ENCODE results near the gene POR. TPM values are rescaled to one million over a fixed set of nuclear protein-coding genes. Genes with fewer than 3 reads are reported as not detected.
"Not testable (repeated sequence)": the region's sequence is repeated elsewhere in the genome, so short reads cannot be mapped to it uniquely, and the experiment has no call there.

The POR gene
- total and polyA plus RNA-seq, 2 experiments from 2014 or later = 106 to 220 TPM

DNA sequence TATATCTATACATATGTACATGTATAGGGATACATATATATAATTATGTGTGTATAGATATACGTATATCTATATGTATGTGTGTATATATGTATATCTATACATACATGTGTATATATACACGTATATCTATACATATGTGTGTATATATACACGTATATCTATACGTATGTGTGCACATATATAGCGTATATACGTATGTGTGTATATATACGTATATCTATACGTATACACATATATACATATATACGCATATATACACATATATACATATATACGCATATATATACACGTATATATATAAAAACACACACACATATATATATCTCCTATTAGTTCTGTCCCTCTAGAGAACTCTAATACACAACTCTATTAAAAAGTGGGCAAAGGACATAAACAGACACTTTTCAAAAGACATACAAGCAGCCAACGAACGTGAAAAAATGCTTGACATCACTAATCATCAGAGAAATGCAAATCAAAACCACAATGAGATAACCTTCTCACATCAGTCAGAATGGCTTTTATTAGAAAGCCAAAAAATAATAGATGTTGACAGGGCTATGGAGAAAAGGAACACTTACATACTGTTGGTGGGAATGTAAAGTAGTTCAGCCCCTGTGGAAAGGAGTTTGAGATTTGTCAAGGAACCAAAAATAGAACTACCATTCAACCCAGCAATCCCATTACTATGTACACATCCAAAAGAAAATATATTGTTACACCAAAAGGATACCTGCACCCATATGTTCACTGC, 101.4 kb downstream of the POR start:
- no peak for DNase-seq (ENCODE audit: low spot score)
- Histone ChIP-seq H3K9me3 (ENCODE audit: low read depth) (no peaks in the 10 kb centered on the region), H3K4me2 (no peak overlapping the region), H4K20me1 (ENCODE audit: insufficient read depth, poor library complexity, severe bottlenecking) (peaks cover 2% of the 10 kb centered on the region), H3K36me3 (replicated peaks; ENCODE audit: insufficient read depth, low read depth) (peaks cover 3% of the 10 kb centered on the region), H3K4me3 (no peak overlapping the region), H3K4me1 (ENCODE audit: insufficient read depth) (no peaks in the 10 kb centered on the region), H3K27ac (no peak overlapping the region), H3K27me3 (no peaks in the 10 kb centered on the region), H3K79me2 (no peaks in the 10 kb centered on the region), H2AFZ (no peak overlapping the region), H3K9me2 (replicated peaks; ENCODE audit: insufficient read depth) (no peaks in the 10 kb centered on the region)
- no peak for TF ChIP-seq EZH2phosphoT487 (IDR thresholded peaks at IDR 0.05; ENCODE audit: low read depth, severe bottlenecking, unreplicated experiment)
- TF ChIP-seq, protein P1, sequence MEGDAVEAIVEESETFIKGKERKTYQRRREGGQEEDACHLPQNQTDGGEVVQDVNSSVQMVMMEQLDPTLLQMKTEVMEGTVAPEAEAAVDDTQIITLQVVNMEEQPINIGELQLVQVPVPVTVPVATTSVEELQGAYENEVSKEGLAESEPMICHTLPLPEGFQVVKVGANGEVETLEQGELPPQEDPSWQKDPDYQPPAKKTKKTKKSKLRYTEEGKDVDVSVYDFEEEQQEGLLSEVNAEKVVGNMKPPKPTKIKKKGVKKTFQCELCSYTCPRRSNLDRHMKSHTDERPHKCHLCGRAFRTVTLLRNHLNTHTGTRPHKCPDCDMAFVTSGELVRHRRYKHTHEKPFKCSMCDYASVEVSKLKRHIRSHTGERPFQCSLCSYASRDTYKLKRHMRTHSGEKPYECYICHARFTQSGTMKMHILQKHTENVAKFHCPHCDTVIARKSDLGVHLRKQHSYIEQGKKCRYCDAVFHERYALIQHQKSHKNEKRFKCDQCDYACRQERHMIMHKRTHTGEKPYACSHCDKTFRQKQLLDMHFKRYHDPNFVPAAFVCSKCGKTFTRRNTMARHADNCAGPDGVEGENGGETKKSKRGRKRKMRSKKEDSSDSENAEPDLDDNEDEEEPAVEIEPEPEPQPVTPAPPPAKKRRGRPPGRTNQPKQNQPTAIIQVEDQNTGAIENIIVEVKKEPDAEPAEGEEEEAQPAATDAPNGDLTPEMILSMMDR (IDR thresholded peaks at IDR 0.05; ENCODE audit: poor library complexity) = no peak
- no peak for TF ChIP-seq EZH2 (IDR thresholded peaks at IDR 0.05; ENCODE audit: borderline replicate concordance)
- WGBS (ENCODE audit: low lambda C conversion rate, missing lambda C conversion rate) = 98% methylated on average over 13 of the region's 13 CpGs

DNA sequence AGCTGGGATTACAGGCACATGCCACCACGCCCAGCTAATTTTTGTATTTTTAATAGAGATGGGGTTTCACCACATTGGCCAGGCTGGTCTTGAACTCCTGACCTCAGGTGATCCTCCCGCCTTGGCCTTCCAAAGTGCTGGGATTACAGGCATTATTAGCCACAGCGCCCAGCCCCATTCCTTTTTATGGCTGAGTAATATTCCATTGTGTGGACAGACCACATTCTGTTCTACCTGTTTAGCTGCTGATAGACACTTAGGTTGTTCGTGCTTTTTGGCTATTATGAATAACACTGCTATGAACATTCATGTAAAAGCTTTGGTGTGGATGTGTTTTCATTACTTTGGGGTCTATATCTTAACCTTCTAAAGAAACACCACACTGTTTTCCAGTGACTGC, 103.6 kb downstream of the POR start:
- not testable (repeated sequence) for H3K36me3 ChIP-seq (replicated peaks; ENCODE audit: insufficient read depth, low read depth); DNase-seq (ENCODE audit: low spot score); H2AFZ ChIP-seq; H3K79me2 ChIP-seq; H3K27me3 ChIP-seq; H3K27ac ChIP-seq; H3K4me2 ChIP-seq; H3K9me2 ChIP-seq (replicated peaks; ENCODE audit: insufficient read depth); H3K9me3 ChIP-seq (ENCODE audit: low read depth); H3K4me3 ChIP-seq; H3K4me1 ChIP-seq (ENCODE audit: insufficient read depth); H4K20me1 ChIP-seq (ENCODE audit: insufficient read depth, poor library complexity, severe bottlenecking)
- WGBS (ENCODE audit: low lambda C conversion rate, missing lambda C conversion rate) = 98% methylated on average over 4 of the region's 4 CpGs

DNA sequence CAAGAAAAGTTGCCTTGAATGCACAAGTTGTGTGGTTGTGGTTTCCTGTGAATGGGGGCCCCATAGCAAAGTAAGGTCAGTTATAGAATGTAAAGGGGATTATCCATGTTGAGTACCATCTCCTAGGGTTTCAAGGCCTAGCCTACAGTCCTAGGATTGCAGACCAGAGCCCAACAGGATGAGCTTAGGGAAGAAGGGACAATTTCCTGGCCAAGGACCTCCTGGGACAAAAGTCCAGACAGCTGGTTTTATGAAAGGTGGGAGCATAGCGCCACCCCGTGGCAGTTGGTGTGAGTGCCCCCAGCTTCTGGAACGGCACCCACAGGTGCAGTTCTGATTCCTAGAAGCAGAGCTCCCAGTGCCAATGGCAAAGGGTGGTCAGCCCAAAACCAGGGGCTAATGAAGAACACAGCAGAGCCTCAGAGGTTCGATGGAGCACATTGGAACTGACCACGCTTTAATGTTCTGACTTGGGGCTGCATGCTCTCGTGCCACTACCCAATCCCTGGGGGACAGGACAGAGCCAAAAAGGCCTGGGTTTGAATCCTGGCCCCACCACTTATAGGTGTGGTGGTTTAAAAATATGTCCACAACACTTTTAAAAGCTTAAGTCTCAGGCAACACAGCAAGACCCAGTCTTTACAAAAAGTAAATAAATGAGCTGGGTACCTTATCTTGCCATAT, 105.2 kb downstream of the POR start:
- no peaks in the 10 kb centered on the region for H3K9me2 ChIP-seq (replicated peaks; ENCODE audit: insufficient read depth)
- no peak for TF ChIP-seq EZH2 (IDR thresholded peaks at IDR 0.05; ENCODE audit: borderline replicate concordance)
- TF ChIP-seq, protein P1 (IDR thresholded peaks at IDR 0.05; ENCODE audit: poor library complexity) = peak; percentile 80
- H3K4me3 ChIP-seq = no peak overlapping the region
- H3K4me2 ChIP-seq = no peak overlapping the region
- peaks cover 2% of the 10 kb centered on the region for H4K20me1 ChIP-seq (ENCODE audit: insufficient read depth, poor library complexity, severe bottlenecking)
- peaks cover 3% of the 10 kb centered on the region for H3K36me3 ChIP-seq (replicated peaks; ENCODE audit: insufficient read depth, low read depth)
- no peaks in the 10 kb centered on the region for H3K79me2 ChIP-seq
- DNase-seq (ENCODE audit: low spot score) = peak; percentile 77
- 59% methylated on average over 6 of the region's 6 CpGs for WGBS (ENCODE audit: low lambda C conversion rate, missing lambda C conversion rate)
- no peaks in the 10 kb centered on the region for H3K27me3 ChIP-seq
- H3K27ac ChIP-seq = no peak overlapping the region
- no peak overlapping the region for H2AFZ ChIP-seq
- no peaks in the 10 kb centered on the region for H3K4me1 ChIP-seq (ENCODE audit: insufficient read depth)
- H3K9me3 ChIP-seq (ENCODE audit: low read depth) = no peaks in the 10 kb centered on the region

DNA sequence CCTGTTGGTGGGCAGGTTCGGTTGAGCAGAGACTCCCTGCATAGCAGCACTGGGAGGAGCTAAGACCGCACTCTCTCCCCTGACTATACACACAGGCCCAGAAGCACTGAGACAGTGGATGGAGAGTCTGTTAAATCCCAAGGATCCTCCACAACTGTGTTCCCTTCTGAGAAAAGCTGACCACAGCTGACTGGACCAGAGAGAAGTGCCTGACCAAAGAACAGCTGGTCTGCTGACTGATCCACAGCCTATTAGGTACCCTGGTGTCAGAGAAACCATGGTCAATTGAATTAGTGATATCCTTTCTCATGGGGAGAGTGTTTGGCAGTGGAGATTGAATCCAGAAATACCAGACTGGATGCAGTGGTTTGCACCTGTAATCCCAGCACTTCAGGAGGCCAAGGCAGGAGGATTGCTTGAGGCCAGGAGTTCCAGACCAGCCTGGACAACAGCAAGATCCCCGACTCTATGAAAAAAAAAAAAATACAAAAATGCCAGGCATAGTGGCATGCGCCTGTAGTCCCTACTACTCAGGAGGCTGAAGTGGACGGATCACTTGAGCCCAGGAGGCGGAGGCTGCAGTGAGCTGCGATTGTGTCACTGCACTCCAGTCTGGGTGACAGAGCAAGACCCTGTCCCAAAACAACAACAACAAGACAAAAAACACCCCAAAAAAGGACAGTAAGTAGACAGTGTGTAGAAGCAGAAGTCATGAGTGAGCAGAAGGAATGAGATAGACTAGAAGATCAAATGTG, 107.2 kb downstream of the POR start:
- Histone ChIP-seq H3K36me3 (replicated peaks; ENCODE audit: insufficient read depth, low read depth) (peaks cover 3% of the 10 kb centered on the region), H2AFZ (no peak overlapping the region), H3K4me2 (no peak overlapping the region), H3K27ac (no peak overlapping the region), H3K4me3 (no peak overlapping the region), H3K9me2 (replicated peaks; ENCODE audit: insufficient read depth) (no peaks in the 10 kb centered on the region), H4K20me1 (ENCODE audit: insufficient read depth, poor library complexity, severe bottlenecking) (no peaks in the 10 kb centered on the region), H3K27me3 (no peaks in the 10 kb centered on the region), H3K4me1 (ENCODE audit: insufficient read depth) (no peaks in the 10 kb centered on the region), H3K79me2 (no peaks in the 10 kb centered on the region), H3K9me3 (ENCODE audit: low read depth) (no peaks in the 10 kb centered on the region)
- WGBS (ENCODE audit: low lambda C conversion rate, missing lambda C conversion rate) = 97% methylated on average over 7 of the region's 7 CpGs
- TF ChIP-seq EZH2 (IDR thresholded peaks at IDR 0.05; ENCODE audit: borderline replicate concordance) (no peak), EZH2phosphoT487 (IDR thresholded peaks at IDR 0.05; ENCODE audit: low read depth, severe bottlenecking, unreplicated experiment) (no peak)
- TF ChIP-seq, protein P1 (IDR thresholded peaks at IDR 0.05; ENCODE audit: poor library complexity) = no peak
- DNase-seq (ENCODE audit: low spot score) = no peak
